Central memory CD8-positive, alpha-beta T cell (primary cell): Measurements from ENCODE around the gene TGFBR3L.
"Not testable (repeated sequence)": the region's sequence is repeated elsewhere in the genome, so short reads cannot be mapped to it uniquely, and the experiment has no call there.

Source experiments
- ATAC-seq: fragments of 150-1000 bp; cut with Tn5 transposase; replicated peaks from 2 replicates; pipeline ENCODE4 v1.10.0; 2022; ENCODE audit warnings: mild to moderate bottlenecking, moderate FRiP score, moderate number of reproducible peaks; ENCODE audit not compliant: poor library complexity, severe bottlenecking; ENCODE audit errors: extremely low read depth
- DNase-seq, 2 donors: peaks; one replicate each; pipeline ENCODE4 v3.0.0; 2021; ENCODE audit warnings: low spot score in 2 of 2
- H3K27ac Mint-ChIP-seq: one replicate; pipeline ENCODE4 v1.8.0; 2022; ENCODE audit warnings: low read depth, mild to moderate bottlenecking, moderate library complexity, mixed read lengths
- H3K27me3 Mint-ChIP-seq: one replicate; pipeline ENCODE4 v1.8.0; 2022; ENCODE audit warnings: mixed read lengths
- H3K36me3 Mint-ChIP-seq: one replicate; pipeline ENCODE4 v1.8.0; 2022; ENCODE audit warnings: mild to moderate bottlenecking, moderate library complexity, mixed read lengths; ENCODE audit not compliant: insufficient read depth
- H3K4me1 Mint-ChIP-seq: one replicate; pipeline ENCODE4 v1.8.0; 2022; ENCODE audit warnings: mixed read lengths
- H3K4me3 Mint-ChIP-seq: one replicate; pipeline ENCODE4 v1.8.0; 2022; ENCODE audit warnings: mild to moderate bottlenecking, moderate library complexity, mixed read lengths
- H3K9me3 Mint-ChIP-seq: one replicate; pipeline ENCODE4 v1.8.0; 2022; ENCODE audit warnings: mixed read lengths

The TGFBR3L gene

DNA sequence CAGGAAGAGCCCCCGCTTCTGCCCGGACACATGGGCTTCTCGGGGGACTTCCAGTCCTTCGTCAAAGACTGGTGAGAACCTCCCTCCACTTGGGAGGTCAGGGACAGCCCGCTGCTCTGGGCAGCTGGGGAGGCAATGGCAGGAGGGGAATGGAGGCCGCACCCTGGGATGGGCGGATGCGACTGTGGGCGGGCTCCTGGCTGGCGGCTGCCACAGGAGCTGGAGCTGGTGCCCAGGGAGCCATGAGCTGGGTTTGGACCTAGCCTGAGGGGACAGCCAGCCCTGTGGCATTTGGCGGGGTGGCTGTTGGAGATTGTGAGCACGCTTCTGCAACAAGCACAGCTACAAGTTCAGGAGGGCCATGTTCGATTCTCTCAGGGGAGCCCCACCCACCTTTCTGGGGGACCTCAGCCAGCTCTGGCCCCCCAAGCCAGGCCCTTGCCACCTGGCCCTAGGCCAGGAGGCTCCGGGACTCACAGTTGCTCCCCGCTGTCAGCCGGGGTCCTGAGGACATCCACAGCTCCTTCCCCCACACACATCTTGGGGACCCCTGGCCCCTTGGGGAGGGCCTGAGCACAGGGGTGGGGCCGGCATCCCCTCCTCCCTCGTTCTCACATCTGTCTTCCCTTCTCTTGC is 3.0 kb upstream of the TGFBR3L start:
- H3K4me3 Mint-ChIP-seq: no peak overlapping the region
- H3K36me3 Mint-ChIP-seq: peaks cover 27% of the 10 kb centered on the region
- no peak for ATAC-seq
- H3K27me3 Mint-ChIP-seq: peaks cover 12% of the 10 kb centered on the region
- no peak for DNase-seq
- H3K9me3 Mint-ChIP-seq: no peaks in the 10 kb centered on the region
- H3K27ac Mint-ChIP-seq: no peak overlapping the region
- H3K4me1 Mint-ChIP-seq: peaks cover 18% of the 10 kb centered on the region

DNA sequence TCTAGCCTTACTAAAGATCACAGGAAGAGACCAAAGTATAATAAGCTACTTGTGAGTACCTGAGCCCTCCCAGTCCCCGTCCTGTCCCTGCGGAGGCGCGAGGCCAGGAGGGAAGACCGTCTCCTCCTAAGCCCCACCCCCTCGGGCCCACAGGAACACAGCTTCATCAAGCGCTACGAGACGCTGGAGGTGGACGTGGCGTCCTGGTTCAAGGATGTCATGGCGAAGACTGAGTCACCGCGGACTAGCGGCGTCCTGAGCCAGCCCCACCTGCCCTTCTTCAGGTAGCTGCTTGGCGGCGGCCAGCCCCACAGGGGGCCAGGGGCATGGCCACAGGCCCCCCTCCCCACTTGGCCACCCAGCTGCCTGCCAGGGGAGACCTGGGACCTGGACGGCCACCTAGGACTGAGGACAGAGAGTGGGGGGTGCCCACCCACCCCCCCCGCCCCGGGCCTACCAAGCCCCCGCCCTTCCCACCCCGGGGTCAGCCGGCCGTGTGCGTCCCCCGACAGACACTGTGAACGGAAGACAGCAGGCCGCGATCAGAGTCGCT is 2.4 kb upstream of the TGFBR3L start:
- ATAC-seq (no peak), DNase-seq (no peak)
- Mint-ChIP-seq H3K9me3 (no peaks in the 10 kb centered on the region), H3K27me3 (peaks cover 12% of the 10 kb centered on the region), H3K27ac (no peak overlapping the region), H3K36me3 (peaks cover 28% of the 10 kb centered on the region), H3K4me3 (no peak overlapping the region), H3K4me1 (peaks cover 16% of the 10 kb centered on the region)

- H3K4me1 Mint-ChIP-seq: peaks cover 15% of the 10 kb centered on the region
- peak overlapping the region; percentile 23 for H3K27ac Mint-ChIP-seq
- H3K4me3 Mint-ChIP-seq: no peak overlapping the region
- ATAC-seq: no peak
- DNase-seq: no peak
- H3K36me3 Mint-ChIP-seq: peaks cover 27% of the 10 kb centered on the region
- peaks cover 12% of the 10 kb centered on the region for H3K27me3 Mint-ChIP-seq
- no peaks in the 10 kb centered on the region for H3K9me3 Mint-ChIP-seq
Measured at GRCh38 chr19:7912697-7913564, 1.7 kb upstream of the TGFBR3L start.

GRCh38 chr19:7913652-7914051 is 978 bp upstream of the TGFBR3L start:
- peaks cover 12% of the 10 kb centered on the region for H3K27me3 Mint-ChIP-seq

GRCh38 chr19:7914099-7914498 is 531 bp upstream of the TGFBR3L start:
- Mint-ChIP-seq H3K4me1 (peaks cover 17% of the 10 kb centered on the region), H3K27ac (no peak overlapping the region), H3K36me3 (peaks cover 25% of the 10 kb centered on the region), H3K9me3 (no peaks in the 10 kb centered on the region), H3K27me3 (peaks cover 12% of the 10 kb centered on the region), H3K4me3 (no peak overlapping the region)
- no peak for DNase-seq
- no peak for ATAC-seq

More at GRCh38 chr19:7913652-7914051, 978 bp upstream of the TGFBR3L start:
- Mint-ChIP-seq H3K36me3 (peaks cover 25% of the 10 kb centered on the region), H3K4me1 (peaks cover 17% of the 10 kb centered on the region), H3K27ac (no peak overlapping the region), H3K9me3 (no peaks in the 10 kb centered on the region), H3K4me3 (no peak overlapping the region)
- no peak for DNase-seq
- no peak for ATAC-seq

- Mint-ChIP-seq H3K4me1 (peaks cover 27% of the 10 kb centered on the region), H3K27me3 (peaks cover 22% of the 10 kb centered on the region), H3K9me3 (no peaks in the 10 kb centered on the region), H3K4me3 (peak overlapping the region; percentile 65), H3K36me3 (peaks cover 32% of the 10 kb centered on the region), H3K27ac (peak overlapping the region; percentile 75)
- ATAC-seq (no peak), DNase-seq (no peak)
Measured at GRCh38 chr19:7915250-7916102, 846 bp downstream of the TGFBR3L start.

GRCh38 chr19:7916103-7916954 is 1.7 kb downstream of the TGFBR3L start:
- no peaks in the 10 kb centered on the region for H3K9me3 Mint-ChIP-seq
- peak; percentile 4 for ATAC-seq
- H3K36me3 Mint-ChIP-seq: peaks cover 29% of the 10 kb centered on the region
- DNase-seq: peak; percentile 56 to 57
- peaks cover 22% of the 10 kb centered on the region for H3K27me3 Mint-ChIP-seq
- peaks cover 34% of the 10 kb centered on the region for H3K4me1 Mint-ChIP-seq
- peak overlapping the region; percentile 65 for H3K4me3 Mint-ChIP-seq
- H3K27ac Mint-ChIP-seq: peak overlapping the region; percentile 75

- H3K4me3 Mint-ChIP-seq: peak overlapping the region; percentile 65
- peaks cover 22% of the 10 kb centered on the region for H3K27me3 Mint-ChIP-seq
- ATAC-seq: no peak
- no peak overlapping the region for H3K27ac Mint-ChIP-seq
- H3K36me3 Mint-ChIP-seq: peaks cover 25% of the 10 kb centered on the region
- peaks cover 36% of the 10 kb centered on the region for H3K4me1 Mint-ChIP-seq
- H3K9me3 Mint-ChIP-seq: no peaks in the 10 kb centered on the region
- no peak for DNase-seq
Measured at GRCh38 chr19:7916955-7917266, 2.3 kb downstream of the TGFBR3L start.

DNA sequence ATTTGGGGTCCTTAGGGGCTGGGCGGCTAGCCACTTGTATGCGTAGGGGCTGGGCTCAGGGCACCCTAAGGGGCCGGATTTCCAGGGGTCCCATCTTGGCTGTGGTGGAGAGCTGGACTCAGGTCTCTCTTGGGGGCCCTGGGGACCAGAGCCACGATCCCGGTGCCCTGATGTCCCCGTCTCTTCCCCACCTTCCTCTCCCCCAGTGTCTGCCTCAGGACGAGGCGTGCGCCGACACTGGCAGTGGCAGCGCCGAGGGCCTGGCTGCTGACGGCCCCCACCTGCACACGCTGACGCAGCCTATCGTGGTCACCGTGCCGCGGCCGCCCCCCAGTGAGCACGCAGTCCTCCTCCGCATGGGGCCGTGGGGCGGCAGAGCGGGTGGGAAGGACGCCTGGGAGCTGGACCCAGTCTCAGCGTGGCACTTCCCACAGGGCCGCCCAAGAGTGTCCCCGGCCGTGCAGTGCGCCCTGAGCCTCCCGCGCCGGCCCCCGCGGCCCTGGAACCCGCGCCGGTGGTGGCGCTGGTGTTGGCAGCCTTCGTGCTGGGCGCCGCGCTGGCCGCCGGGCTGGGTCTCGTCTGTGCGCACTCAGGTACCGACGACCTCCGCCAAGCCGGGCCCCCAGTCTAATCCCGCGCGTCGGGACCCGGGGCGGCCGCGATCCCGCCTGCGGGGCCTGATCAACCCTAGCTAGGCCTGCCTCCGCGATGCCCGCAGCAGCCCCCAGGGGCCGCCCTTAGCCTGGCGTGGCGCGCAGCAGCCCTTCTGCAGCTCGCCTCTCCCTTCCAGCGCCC is 2.8 kb downstream of the TGFBR3L start:
- H3K4me3 Mint-ChIP-seq: peak overlapping the region; percentile 65
- H3K27me3 Mint-ChIP-seq: peaks cover 22% of the 10 kb centered on the region
- H3K36me3 Mint-ChIP-seq: peaks cover 26% of the 10 kb centered on the region
- no peak overlapping the region for H3K27ac Mint-ChIP-seq
- H3K4me1 Mint-ChIP-seq: peaks cover 36% of the 10 kb centered on the region
- H3K9me3 Mint-ChIP-seq: no peaks in the 10 kb centered on the region
- peak; percentile 12 for ATAC-seq
- DNase-seq: peak; percentile 40 to 51

DNA sequence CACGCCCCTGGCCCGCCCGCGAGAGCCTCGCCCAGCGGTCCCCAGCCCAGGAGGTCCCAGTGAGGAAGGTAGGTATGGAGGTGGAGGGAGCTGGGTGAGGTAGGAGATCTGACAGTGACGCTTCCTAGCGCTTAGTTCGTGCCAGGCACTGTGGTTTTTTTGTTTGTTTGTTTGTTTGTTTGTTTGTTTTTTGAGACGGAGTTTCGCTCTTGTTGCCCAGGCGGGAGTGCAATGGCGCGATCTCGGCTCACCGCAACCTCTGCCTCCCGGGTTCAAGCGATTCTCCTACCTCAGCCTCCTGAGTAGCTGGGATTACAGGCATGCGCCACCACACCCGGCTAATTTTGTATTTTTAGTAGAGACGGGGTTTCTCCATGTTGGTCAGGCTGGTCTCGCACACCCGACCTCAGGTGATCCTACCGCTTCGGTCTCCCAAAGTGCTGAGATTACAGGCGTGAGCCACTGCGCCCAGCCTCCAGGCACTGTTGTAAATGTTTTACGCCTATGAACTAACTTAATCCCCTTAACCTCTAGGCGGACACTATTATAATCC is 3.5 kb downstream of the TGFBR3L start:
- not testable (repeated sequence) for H3K9me3 Mint-ChIP-seq, DNase-seq, H3K27ac Mint-ChIP-seq, ATAC-seq
- Mint-ChIP-seq H3K4me1 (peaks cover 36% of the 10 kb centered on the region), H3K27me3 (peaks cover 22% of the 10 kb centered on the region), H3K4me3 (peak overlapping the region; percentile 65), H3K36me3 (peaks cover 23% of the 10 kb centered on the region)
